CD14-positive monocyte (primary cell): ENCODE data around the gene MIPEP. TPM values are rescaled to one million over a fixed set of nuclear protein-coding genes. Genes with fewer than 3 reads are reported as not detected.

Source experiments
- DNase-seq, 3 donors: peaks; one replicate each; pipeline ENCODE4 v3.0.0-alpha.2; 2011 to 2022
- H2AFZ ChIP-seq: 2 replicates; pipeline ENCODE4 v1.6.0; 2012; ENCODE audit warnings: mild to moderate bottlenecking, low read depth, low read length, inconsistent platforms; ENCODE audit not compliant: insufficient read depth, poor library complexity, severe bottlenecking
- H3K27ac ChIP-seq, 2 donors: 1 replicate in 1 of 2; 2 replicates in 1 of 2; pipeline ENCODE4 v1.5.1; 2012 to 2013; ENCODE audit warnings: low read length in 2 of 2, control low read depth in 1 of 2, inconsistent platforms in 1 of 2, low read depth in 1 of 2, mild to moderate bottlenecking in 1 of 2
- H3K27me3 ChIP-seq, 2 donors: one replicate each; pipeline versions ENCODE4 v1.6.0 to v1.6.1; 2011 to 2013; ENCODE audit warnings: low read length in 2 of 2; ENCODE audit not compliant: control insufficient read depth in 2 of 2, insufficient read depth in 2 of 2
- H3K36me3 ChIP-seq, 2 donors: replicated peaks in 1 of 2; 1 replicate in 1 of 2; 2 replicates in 1 of 2; pipeline versions ENCODE4 v1.5.1 to v1.6.1; 2012 to 2013; ENCODE audit warnings: low read length in 2 of 2, control low read depth in 1 of 2, inconsistent platforms in 1 of 2, mild to moderate bottlenecking in 1 of 2; ENCODE audit not compliant: insufficient read depth in 2 of 2, control insufficient read depth in 1 of 2
- H3K4me1 ChIP-seq, 2 donors: 1 replicate in 1 of 2; 2 replicates in 1 of 2; pipeline versions ENCODE4 v1.5.1 to v1.6.1; 2012 to 2013; ENCODE audit warnings: low read length in 2 of 2, control low read depth in 1 of 2, inconsistent platforms in 1 of 2, mild to moderate bottlenecking in 1 of 2, moderate library complexity in 1 of 2; ENCODE audit not compliant: insufficient read depth in 2 of 2, control insufficient read depth in 1 of 2
- H3K4me2 ChIP-seq: replicated peaks from 2 replicates; pipeline ENCODE3; 2012; ENCODE audit warnings: low read length, moderate library complexity, mild to moderate bottlenecking; ENCODE audit not compliant: poor library complexity, severe bottlenecking; ENCODE audit errors: extremely low read depth
- H3K4me3 ChIP-seq, 3 experiments: fragments of 200-600 bp in 1 of 3; sonication (generic) in 1 of 3; replicated peaks in 1 of 3; 1 replicate in 2 of 3; 2 replicates in 1 of 3; pipeline ENCODE4 v1.5.1; 2011 to 2013; ENCODE audit warnings: low read length in 3 of 3, mild to moderate bottlenecking in 3 of 3, control low read depth in 2 of 3, low read depth in 2 of 3, inconsistent platforms in 1 of 3, moderate library complexity in 1 of 3
- H3K79me2 ChIP-seq: 2 replicates; pipeline ENCODE4 v1.6.0; 2012; ENCODE audit warnings: mild to moderate bottlenecking, control low read depth, inconsistent platforms, low read length, moderate library complexity; ENCODE audit not compliant: insufficient read depth
- H3K9ac ChIP-seq: 2 replicates; pipeline ENCODE4 v1.6.0; 2017; ENCODE audit warnings: low read length, mild to moderate bottlenecking; ENCODE audit not compliant: insufficient read depth, poor library complexity, severe bottlenecking
- H3K9me3 ChIP-seq, 2 donors: replicated peaks in 1 of 2; 1 replicate in 1 of 2; 2 replicates in 1 of 2; pipeline versions ENCODE4 v1.5.1 to v1.6.1; 2012 to 2013; ENCODE audit warnings: low read length in 2 of 2, control low read depth in 1 of 2; ENCODE audit not compliant: control insufficient read depth in 1 of 2, insufficient read depth in 1 of 2
- H4K20me1 ChIP-seq: 2 replicates; pipeline ENCODE4 v1.6.0; 2012; ENCODE audit warnings: mild to moderate bottlenecking, low read length, control low read depth, moderate library complexity; ENCODE audit not compliant: insufficient read depth
- H3K27ac Mint-ChIP-seq, 7 donors: one replicate each; pipeline ENCODE4 v1.8.0; 2020; ENCODE audit warnings: mild to moderate bottlenecking in 7 of 7, mixed read lengths in 7 of 7, moderate library complexity in 6 of 7, inconsistent platforms in 2 of 7
- H3K27me3 Mint-ChIP-seq, 3 donors: one replicate each; pipeline ENCODE4 v1.8.0; 2021 to 2022; ENCODE audit warnings: low read depth in 3 of 3, mild to moderate bottlenecking in 3 of 3, mixed read lengths in 3 of 3, moderate library complexity in 3 of 3, inconsistent platforms in 1 of 3
- H3K36me3 Mint-ChIP-seq, 2 donors: one replicate each; pipeline ENCODE4 v1.8.0; 2020; ENCODE audit warnings: mixed read lengths in 2 of 2, inconsistent platforms in 1 of 2, mild to moderate bottlenecking in 1 of 2
- H3K4me1 Mint-ChIP-seq: one replicate; pipeline ENCODE4 v1.8.0; 2020; ENCODE audit warnings: mild to moderate bottlenecking, mixed read lengths
- H3K4me3 Mint-ChIP-seq, 2 donors: one replicate each; pipeline ENCODE4 v1.8.0; 2020; ENCODE audit warnings: mild to moderate bottlenecking in 2 of 2, mixed read lengths in 2 of 2, moderate library complexity in 1 of 2
- H3K9me3 Mint-ChIP-seq, 7 donors: one replicate each; pipeline ENCODE4 v1.8.0; 2020 to 2022; ENCODE audit warnings: mixed read lengths in 7 of 7, mild to moderate bottlenecking in 6 of 7, moderate library complexity in 6 of 7, inconsistent platforms in 2 of 7
- CTCF ChIP-seq: fragments of 200-600 bp; IDR thresholded peaks from one replicate; pipeline ENCODE4 v1.8.0; 2022; ENCODE audit warnings: antibody characterized with exemption, mild to moderate bottlenecking
- WGBS: methylation state at CpG from one replicate; pipeline ENCODE4 v1.1.5; 2013; ENCODE audit warnings: missing lambda C conversion rate; ENCODE audit not compliant: insufficient coverage; 5-methylcytosine and 5-hydroxymethylcytosine counted together
- intact Hi-C, 2 donors: fragments of 100-400 bp; cut with micrococcal nuclease; formaldehyde crosslinking; loops; one replicate each; pipeline versions ENCODE4 v1.15.0 to v1.15.1; 2023
- polyA plus RNA-seq, 3 donors: library from polyadenylated mRNA; depleted of rRNA in 1 of 3; unstranded in 2 of 3; stranded (reverse) in 1 of 3; fragments of 300-500 nt in 2 of 3; fragments of >200 nt in 1 of 3; fragmentation: Illumina TruSeq in 2 of 3; gene quantifications; 1 replicate in 2 of 3; 2 replicates in 1 of 3; pipeline ENCODE4 v1.2.3, GENCODE V29; 2012 to 2021

The MIPEP gene
- polyA plus RNA-seq, 3 donors, result 1.2 to 9.9 (median 7.7) TPM

GRCh38 chr13:23901365-23901764 lies 12.2 kb upstream of the MIPEP start:
- H3K4me2 ChIP-seq, result no peak overlapping the region
- H3K79me2 ChIP-seq, result no peaks in the 10 kb centered on the region
- no peak for TF ChIP-seq CTCF
- peaks cover 8% of the 10 kb centered on the region for H3K4me1 Mint-ChIP-seq
- H3K36me3 ChIP-seq, result no peaks in the 10 kb centered on the region
- H3K4me3 Mint-ChIP-seq, result no peak overlapping the region
- DNase-seq, result no peak
- H3K9ac ChIP-seq, result no peak overlapping the region
- no peak overlapping the region for H2AFZ ChIP-seq
- H3K27ac ChIP-seq, result no peak overlapping the region
- H3K9me3 Mint-ChIP-seq, result peaks cover 0 to 5% (median 0%) of the 10 kb centered on the region in 7 donors
- intact Hi-C loops, result loop anchor here in 1 of 2 donors (10.0 kb wide), 1 partner anchor 437 kb away; no protein-coding TSS in a partner anchor
- no peaks in the 10 kb centered on the region for H4K20me1 ChIP-seq
- no peaks in the 10 kb centered on the region for H3K9me3 ChIP-seq
- H3K4me3 ChIP-seq, result no peak overlapping the region
- no peak overlapping the region for H3K27ac Mint-ChIP-seq
- WGBS, result 90% methylated on average over 2 of the region's 4 CpGs
- peaks cover 39 to 42% of the 10 kb centered on the region in 2 donors for H3K27me3 ChIP-seq
- peaks cover 34 to 45% (median 39%) of the 10 kb centered on the region in 3 donors for H3K27me3 Mint-ChIP-seq
- peaks cover 5 to 7% of the 10 kb centered on the region in 2 donors for H3K4me1 ChIP-seq
- H3K36me3 Mint-ChIP-seq, result no peaks in the 10 kb centered on the region

GRCh38 chr13:23899555-23899954 lies 10.4 kb upstream of the MIPEP start:
- no peaks in the 10 kb centered on the region for H3K36me3 ChIP-seq
- WGBS, result no CpG with 5 or more reads among the region's 4 CpGs
- intact Hi-C loops, result loop anchor here in 1 of 2 donors (10.0 kb wide), 1 partner anchor 525 kb away; no protein-coding TSS in a partner anchor
- DNase-seq, result no peak
- Mint-ChIP-seq H3K4me3 (no peak overlapping the region), H3K36me3 (no peaks in the 10 kb centered on the region), H3K27me3 (peaks cover 31 to 41% (median 35%) of the 10 kb centered on the region in 3 donors), H3K9me3 (peaks cover 0 to 5% (median 0%) of the 10 kb centered on the region in 7 donors), H3K27ac (no peak overlapping the region), H3K4me1 (peaks cover 8% of the 10 kb centered on the region)
- no peak overlapping the region for H3K4me2 ChIP-seq
- no peaks in the 10 kb centered on the region for H3K9me3 ChIP-seq
- H4K20me1 ChIP-seq, result no peaks in the 10 kb centered on the region
- H3K4me1 ChIP-seq, result peaks cover 5 to 7% of the 10 kb centered on the region in 2 donors
- no peak overlapping the region for H2AFZ ChIP-seq
- no peak overlapping the region for H3K4me3 ChIP-seq
- no peak overlapping the region for H3K27ac ChIP-seq
- no peak overlapping the region for H3K9ac ChIP-seq
- no peaks in the 10 kb centered on the region for H3K79me2 ChIP-seq
- TF ChIP-seq CTCF, result peak; percentile 66
- peaks cover 32 to 33% of the 10 kb centered on the region in 2 donors for H3K27me3 ChIP-seq
